Astrocyte (in vitro differentiated cells and primary cell): Measurements from ENCODE around the gene IFT81.

ENCODE experiments used
- EZH2 ChIP-seq: IDR thresholded peaks from 2 replicates; pipeline ENCODE4 v1.6.1; 2012; ENCODE audit warnings: mild to moderate bottlenecking, low read length, inconsistent platforms; ENCODE audit not compliant: insufficient read depth
- TF ChIP-seq, protein P1 (sequence below): IDR thresholded peaks from 2 replicates; pipeline ENCODE4 v1.5.1; 2011; ENCODE audit warnings: low read depth, mild to moderate bottlenecking, inconsistent platforms, low read length, moderate library complexity; ENCODE audit not compliant: insufficient read depth

DNA sequence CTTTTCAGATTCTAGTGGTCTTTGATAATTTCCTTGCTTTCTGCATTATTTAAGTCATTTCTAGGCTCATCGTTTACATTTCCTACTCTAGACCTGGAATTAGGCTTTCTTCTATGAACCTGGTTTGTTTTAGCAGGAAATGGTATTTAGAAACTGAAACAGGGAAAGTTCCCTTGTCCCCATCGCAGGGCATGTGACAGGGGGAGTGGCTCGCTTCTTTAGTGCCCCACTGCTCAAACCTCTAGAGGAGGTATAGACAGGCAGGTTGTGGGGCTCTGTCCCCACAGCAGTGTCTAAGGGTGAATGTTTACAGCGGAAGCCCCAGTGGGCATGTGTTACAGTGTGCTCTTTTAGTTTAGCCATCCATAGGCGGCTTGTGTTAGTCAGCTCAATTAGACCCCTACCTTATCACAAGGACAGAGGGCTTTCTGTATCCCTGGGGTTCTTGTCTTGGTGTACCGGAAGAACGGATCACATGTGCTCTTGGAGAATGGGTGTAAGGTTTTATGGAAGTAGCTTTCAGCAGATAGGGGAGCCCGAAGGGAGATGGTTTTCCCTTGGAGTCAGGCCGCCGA, 25.0 kb downstream of the IFT81 start:
- TF ChIP-seq, protein P1, sequence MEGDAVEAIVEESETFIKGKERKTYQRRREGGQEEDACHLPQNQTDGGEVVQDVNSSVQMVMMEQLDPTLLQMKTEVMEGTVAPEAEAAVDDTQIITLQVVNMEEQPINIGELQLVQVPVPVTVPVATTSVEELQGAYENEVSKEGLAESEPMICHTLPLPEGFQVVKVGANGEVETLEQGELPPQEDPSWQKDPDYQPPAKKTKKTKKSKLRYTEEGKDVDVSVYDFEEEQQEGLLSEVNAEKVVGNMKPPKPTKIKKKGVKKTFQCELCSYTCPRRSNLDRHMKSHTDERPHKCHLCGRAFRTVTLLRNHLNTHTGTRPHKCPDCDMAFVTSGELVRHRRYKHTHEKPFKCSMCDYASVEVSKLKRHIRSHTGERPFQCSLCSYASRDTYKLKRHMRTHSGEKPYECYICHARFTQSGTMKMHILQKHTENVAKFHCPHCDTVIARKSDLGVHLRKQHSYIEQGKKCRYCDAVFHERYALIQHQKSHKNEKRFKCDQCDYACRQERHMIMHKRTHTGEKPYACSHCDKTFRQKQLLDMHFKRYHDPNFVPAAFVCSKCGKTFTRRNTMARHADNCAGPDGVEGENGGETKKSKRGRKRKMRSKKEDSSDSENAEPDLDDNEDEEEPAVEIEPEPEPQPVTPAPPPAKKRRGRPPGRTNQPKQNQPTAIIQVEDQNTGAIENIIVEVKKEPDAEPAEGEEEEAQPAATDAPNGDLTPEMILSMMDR: no peak
- TF ChIP-seq EZH2: no peak
